NCI-H82 treated with DMSO at 0.1 percent for 48 hours (cell line): ENCODE data around the gene CSPG4.
A peak's percentile ranks its signal among the peaks of the same experiment; 100 is the strongest.
"Not testable (repeated sequence)": the region's sequence is repeated elsewhere in the genome, so short reads cannot be mapped to it uniquely, and the experiment has no call there.

Source experiments
- DNase-seq: peaks from one replicate; lab custom pipeline; 2025; ENCODE audit not compliant: unreplicated experiment; lab: John Stamatoyannopoulos, UW

CSPG4 gene

GRCh38 chr15:75649848-75650247 is 62.8 kb downstream of the CSPG4 start:
- DNase-seq = no peak

DNA sequence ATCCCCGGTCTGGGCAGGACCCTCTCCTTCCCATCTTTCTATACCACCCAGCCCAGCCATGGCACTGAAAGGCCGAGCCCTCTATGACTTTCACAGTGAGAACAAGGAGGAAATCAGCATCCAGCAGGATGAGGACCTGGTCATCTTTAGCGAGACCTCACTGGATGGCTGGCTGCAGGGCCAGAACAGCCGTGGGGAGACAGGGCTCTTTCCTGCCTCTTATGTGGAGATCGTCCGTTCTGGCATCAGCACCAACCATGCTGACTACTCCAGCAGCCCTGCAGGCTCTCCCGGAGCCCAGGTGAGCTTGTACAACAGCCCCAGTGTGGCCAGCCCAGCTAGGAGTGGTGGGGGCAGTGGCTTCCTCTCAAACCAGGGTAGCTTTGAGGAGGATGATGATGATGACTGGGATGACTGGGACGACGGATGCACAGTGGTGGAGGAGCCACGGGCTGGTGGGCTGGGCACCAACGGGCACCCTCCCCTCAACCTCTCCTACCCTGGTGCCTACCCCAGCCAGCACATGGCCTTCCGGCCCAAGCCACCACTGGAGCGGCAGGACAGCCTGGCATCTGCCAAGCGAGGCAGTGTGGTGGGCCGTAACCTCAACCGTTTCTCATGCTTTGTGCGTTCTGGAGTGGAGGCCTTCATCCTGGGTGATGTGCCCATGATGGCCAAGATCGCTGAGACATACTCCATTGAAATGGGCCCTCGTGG is 63.4 kb downstream of the CSPG4 start:
- DNase-seq = no peak

DNA sequence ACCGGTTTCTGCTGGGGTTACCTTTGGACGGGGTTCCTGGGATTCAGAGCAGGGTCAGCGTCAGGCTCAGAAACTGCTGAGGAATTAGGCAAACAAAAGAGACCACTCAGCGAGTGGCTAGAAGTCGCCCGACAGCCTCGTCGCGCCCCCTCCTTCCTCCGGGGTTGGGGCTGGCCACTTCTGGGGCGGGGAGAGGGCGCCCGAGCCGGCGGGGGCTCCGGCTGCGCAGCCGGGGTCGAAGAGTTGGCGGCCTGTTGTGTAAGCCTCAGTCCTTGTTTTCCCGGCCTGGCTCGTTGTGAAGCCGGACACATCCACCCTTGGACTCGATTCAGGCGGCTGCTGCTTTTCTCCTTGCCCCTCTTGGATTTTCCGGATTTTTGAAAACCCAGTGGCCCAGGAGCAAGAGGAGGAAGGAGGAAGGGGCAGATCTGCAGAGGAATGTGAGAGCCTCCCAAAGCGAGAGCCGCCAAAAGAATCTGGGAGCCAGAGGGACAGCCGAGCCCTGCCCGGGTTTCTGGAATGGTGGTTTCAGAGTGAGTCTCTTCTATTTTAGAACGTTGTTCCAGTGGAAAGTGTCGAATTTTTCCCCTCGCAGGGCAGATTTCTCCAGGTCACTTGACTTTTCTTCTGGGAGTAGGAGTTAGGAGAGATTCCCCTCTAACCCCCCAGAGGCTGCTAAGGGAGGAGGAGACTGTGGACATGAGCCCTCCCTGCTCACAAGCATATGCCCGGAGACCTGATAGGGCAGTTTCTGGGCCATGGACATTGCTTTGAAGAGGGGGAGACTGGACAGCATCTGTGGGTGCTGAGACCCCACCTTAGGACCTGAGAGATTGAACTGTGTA is 64.3 kb downstream of the CSPG4 start:
- no peak for DNase-seq

- DNase-seq = peak; percentile 55
Measured at GRCh38 chr15:75647370-75648155, 65.1 kb downstream of the CSPG4 start, which contains the start of gene SNX33. Gene SNX33, plus strand, starts transcription at chr15:75647912. Its CDS starts 1,191 bp downstream, at chr15:75649103.

- DNase-seq = no peak
Measured at GRCh38 chr15:75646944-75647364, 65.7 kb downstream of the CSPG4 start.

DNA sequence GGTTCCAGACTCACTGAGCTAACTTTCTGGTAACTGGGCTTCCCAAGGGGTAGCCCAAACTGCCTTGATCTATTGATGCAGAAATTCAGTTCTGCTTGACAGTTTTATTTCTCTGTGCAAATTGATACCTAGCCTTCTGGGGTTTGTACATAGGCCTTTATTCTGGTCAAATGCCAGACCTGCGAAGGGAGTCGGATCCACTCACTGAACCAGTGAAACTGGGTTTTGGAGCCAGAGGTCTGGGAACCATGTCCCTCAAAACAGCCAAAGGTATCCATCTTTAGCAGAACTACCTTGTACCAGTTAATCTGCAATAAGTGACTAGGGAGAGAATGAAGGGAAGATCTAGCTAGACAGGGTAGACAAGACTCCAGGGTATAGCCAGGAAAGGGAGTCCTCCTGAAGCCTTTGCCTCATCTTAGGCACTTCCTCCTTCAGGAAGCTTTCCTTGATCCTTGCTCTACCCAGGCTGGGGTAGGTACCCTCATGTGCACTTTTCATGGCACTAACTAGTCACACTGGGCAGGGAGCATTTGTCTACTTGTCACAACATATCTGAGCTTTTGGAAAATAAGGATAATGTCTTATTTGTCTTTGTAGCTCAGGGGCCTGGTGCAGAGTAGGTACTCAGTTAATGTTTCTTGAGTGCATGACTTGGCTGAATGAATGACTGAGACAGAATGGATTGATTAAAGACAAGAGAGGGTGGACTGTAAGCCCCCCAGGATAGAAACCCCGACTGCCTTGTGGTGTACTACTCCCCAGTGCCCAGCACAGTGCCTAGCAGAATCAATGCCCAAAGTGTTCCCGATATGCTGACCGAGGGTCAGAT is 66.3 kb downstream of the CSPG4 start:
- DNase-seq = no peak

- no peak for DNase-seq
Measured at GRCh38 chr15:75644376-75644775, 68.3 kb downstream of the CSPG4 start.

GRCh38 chr15:75641603-75642002 is 71.0 kb downstream of the CSPG4 start:
- no peak for DNase-seq

DNA sequence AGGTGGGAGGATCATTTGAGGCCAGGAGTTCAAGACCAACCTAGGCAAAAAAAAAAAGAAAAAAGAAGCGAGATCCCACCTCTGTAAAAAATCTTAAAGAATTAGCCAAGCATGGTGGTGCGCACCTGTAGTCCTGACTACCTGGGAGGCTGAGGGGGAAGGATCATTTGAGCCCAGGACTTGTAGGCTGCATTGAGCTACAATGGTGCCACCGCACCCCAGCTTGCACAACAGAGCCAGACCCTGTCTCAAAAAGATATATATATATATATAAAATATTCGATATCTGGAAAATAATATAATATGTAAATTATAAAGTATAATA is 71.5 kb downstream of the CSPG4 start:
- no peak for DNase-seq

DNA sequence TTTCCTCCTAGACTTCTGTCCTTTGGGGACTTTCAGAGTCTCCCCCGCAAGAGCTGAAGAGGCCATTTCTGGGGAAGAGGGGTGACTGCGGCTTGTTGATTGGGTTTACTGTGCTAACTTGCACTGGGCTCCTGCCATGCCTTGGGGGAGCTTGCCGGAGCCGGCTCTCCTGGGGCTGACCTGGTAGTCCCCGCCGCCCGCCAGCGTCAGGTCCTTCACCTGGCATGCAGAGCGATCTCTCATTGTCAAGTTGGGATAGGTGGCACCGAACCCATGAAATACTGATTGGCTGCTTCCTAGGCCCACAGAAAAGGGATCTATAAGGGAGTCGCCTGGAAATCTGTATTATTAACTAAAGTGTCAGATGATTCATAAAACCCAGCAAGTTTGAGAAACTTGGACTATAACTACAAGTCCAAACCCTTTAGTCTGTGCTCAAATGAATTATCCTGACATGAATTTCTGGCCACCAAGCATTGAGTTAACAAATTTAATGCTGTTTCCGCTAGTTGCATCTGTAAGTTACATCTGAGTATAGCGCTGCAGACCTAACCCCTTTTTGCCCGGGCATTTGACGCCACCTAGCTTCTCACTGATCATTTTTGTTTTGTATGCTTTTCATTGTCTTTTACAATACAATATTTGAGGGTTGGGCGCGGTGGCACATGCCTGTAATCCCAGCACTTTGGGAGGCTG is 72.0 kb downstream of the CSPG4 start:
- peak; percentile 34 for DNase-seq

- DNase-seq = peak; percentile 95
Measured at GRCh38 chr15:75639709-75640482, 72.8 kb downstream of the CSPG4 start, which contains the start of gene IMP3. Gene IMP3, minus strand, starts transcription at chr15:75640224. Its CDS starts 56 bp downstream, at chr15:75640168.

GRCh38 chr15:75639191-75639708 is 73.4 kb downstream of the CSPG4 start:
- DNase-seq = no peak

DNA sequence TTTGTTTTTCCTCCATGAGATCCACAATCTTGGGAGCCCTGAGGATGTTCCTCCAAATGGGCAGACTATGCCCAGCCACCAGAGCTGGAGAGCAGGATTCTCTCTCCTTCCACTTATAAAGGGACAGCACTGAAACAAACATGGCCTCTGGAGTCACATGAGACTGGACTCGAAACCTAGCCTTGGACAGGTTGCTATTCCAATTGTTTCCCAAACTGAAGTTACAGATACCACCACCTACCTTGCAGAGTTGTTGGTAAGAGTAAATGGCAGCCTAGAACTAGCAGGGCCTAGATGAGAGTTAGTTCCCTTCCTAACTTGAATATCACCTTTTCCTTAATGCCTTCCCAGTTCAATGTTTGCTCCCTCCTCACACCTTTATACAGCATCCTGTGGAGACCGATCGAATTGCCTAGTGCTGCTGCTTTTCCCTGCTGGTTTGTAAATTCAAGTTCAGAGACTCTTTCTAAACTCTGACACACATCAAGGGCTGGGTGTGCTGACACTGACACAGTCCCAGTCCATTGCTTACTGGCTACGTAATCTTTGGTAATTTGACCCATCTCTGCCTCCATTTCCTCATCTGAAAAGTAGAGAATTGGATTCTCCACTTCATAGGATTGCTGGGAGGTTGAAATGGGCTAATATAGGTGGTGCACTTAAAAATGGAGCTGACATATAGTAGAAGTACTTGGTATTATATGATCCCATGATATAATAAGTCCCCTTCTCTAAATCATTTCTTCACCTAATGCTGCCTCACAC is 75.2 kb downstream of the CSPG4 start:
- DNase-seq = no peak

GRCh38 chr15:75636026-75636425 is 76.6 kb downstream of the CSPG4 start:
- no peak for DNase-seq

GRCh38 chr15:75633922-75634321 is 78.7 kb downstream of the CSPG4 start:
- DNase-seq = not testable (repeated sequence)

GRCh38 chr15:75631935-75632334 is 80.7 kb downstream of the CSPG4 start:
- no peak for DNase-seq

DNA sequence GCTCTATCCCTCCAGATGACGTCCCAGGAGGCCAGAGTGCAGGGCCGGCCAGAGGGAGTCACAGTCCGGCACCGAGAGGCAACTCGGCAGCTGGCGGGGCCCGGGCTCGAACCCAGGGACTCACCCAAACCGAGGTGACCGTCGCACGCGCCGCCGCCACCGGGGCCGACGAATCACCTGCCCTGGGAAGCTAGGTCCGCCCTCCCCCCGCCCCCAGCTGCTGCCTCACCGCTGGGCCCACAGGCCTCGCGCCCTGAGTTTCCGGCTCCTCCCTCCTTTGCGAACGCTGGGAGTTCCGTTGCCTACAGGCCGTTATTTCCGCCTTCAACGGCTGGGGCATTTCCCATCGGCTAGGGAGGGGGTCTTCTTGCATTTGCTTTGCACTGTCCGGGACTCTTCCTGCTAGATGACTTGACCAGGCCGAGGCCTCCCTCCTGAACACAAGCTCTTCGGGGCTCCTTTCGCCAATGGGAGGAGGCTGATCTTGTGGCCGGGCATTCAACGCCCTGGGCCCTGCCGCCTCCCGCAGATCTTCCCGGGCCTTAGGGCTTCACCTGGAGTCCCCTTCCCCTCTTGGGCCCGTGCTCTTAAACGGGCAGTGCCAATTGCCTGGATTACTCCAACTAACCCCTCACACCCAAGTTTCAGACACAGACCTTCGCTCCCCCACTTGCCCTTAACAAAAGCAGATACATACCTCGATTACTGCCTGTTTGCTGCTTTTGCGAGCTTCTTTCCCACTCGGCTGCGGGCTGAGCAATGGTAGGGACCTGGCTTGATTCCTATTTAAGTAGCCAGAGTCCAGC is 86.9 kb downstream of the CSPG4 start, which contains the start of gene SNUPN:
TSS of gene SNUPN (minus strand) at position 184 of the 806 bp plus-strand sequence. CDS start 4,674 bp downstream, outside the sequence.
- DNase-seq = peak; percentile 75
